NCI-H1417 treated with DMSO at 0.1 percent for 48 hours (cell line): ENCODE measurements around the gene C3orf52.

Experiments used
- DNase-seq: peaks from one replicate; lab custom pipeline; 2025; lab: John Stamatoyannopoulos, UW

Gene C3orf52

GRCh38 chr3:112086875-112087524 is 811 bp downstream of the C3orf52 start:
- no peak for DNase-seq

- DNase-seq, result no peak
These were observed 1.6 kb downstream of the C3orf52 start for GRCh38 chr3:112087746-112088145.

GRCh38 chr3:112088944-112089343 is 2.8 kb downstream of the C3orf52 start:
- DNase-seq, result no peak

GRCh38 chr3:112089956-112090886 is 4.0 kb downstream of the C3orf52 start:
- no peak for DNase-seq

- DNase-seq, result no peak
These were observed 4.8 kb downstream of the C3orf52 start for GRCh38 chr3:112090887-112091586.

- no peak for DNase-seq
These were observed 6.4 kb downstream of the C3orf52 start for GRCh38 chr3:112092496-112093179.

- no peak for DNase-seq
These were observed 7.0 kb downstream of the C3orf52 start for GRCh38 chr3:112093180-112093522.

GRCh38 chr3:112095731-112096130 is 9.5 kb downstream of the C3orf52 start:
- DNase-seq, result no peak

- no peak for DNase-seq
These were observed 10.0 kb downstream of the C3orf52 start for GRCh38 chr3:112096176-112096575.

GRCh38 chr3:112097378-112097777 is 11.2 kb downstream of the C3orf52 start:
- DNase-seq, result no peak

GRCh38 chr3:112101916-112102315 is 15.7 kb downstream of the C3orf52 start:
- no peak for DNase-seq

GRCh38 chr3:112104774-112105173 is 18.6 kb downstream of the C3orf52 start:
- DNase-seq, result no peak

GRCh38 chr3:112109322-112109721 is 23.1 kb downstream of the C3orf52 start:
- DNase-seq, result no peak

GRCh38 chr3:112111785-112112402 is 25.7 kb downstream of the C3orf52 start:
- no peak for DNase-seq

GRCh38 chr3:112114576-112115160 is 28.5 kb downstream of the C3orf52 start:
- no peak for DNase-seq

GRCh38 chr3:112115161-112115739 is 29.1 kb downstream of the C3orf52 start:
- DNase-seq, result no peak

- no peak for DNase-seq
These were observed 29.7 kb downstream of the C3orf52 start for GRCh38 chr3:112115806-112116383.

GRCh38 chr3:112116748-112117186 is 30.6 kb downstream of the C3orf52 start:
- DNase-seq, result no peak

- DNase-seq, result no peak
These were observed 31.2 kb downstream of the C3orf52 start for GRCh38 chr3:112117415-112117814.

GRCh38 chr3:112117841-112118571 is 31.8 kb downstream of the C3orf52 start:
- no peak for DNase-seq
